HFF-Myc (cell line): ENCODE results near the gene APBA3.

Experiments used
- DNase-seq: peaks from one replicate; pipeline ENCODE4 v3.0.0-alpha.2; 2011; ENCODE audit warnings: low read depth; ENCODE audit errors: extremely low read depth
- H3K4me3 ChIP-seq: replicated peaks from 2 replicates; pipeline ENCODE4 v1.5.1; 2011; ENCODE audit warnings: low read depth, mild to moderate bottlenecking, control low read depth, low read length
- CTCF ChIP-seq: IDR thresholded peaks from 2 replicates; pipeline ENCODE4 v1.5.1; 2012; ENCODE audit warnings: mild to moderate bottlenecking, low read depth, low read length, control low read depth; ENCODE audit errors: missing control alignments

The APBA3 gene

DNA sequence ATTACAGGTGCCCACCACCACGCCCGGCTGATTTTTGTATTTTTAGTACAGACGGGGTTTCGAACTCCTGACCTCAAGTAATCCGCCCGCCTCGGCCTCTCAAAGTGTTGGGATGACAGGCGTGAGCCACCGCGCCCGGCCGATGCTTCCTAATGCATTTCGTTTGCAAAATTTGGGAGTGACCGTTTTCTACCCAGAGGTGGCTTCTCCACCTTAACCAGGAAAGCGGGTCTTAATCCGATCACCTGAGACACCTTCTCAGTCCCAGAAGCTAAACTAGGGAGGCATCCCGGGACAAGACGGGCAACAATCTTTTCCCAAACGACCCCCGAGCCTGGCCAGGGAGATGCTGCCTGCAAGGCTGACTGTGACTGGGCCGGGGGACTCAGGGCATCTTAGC is 39.5 kb upstream of the APBA3 start:
- no peak overlapping the region for H3K4me3 ChIP-seq
- no peak for DNase-seq

DNA sequence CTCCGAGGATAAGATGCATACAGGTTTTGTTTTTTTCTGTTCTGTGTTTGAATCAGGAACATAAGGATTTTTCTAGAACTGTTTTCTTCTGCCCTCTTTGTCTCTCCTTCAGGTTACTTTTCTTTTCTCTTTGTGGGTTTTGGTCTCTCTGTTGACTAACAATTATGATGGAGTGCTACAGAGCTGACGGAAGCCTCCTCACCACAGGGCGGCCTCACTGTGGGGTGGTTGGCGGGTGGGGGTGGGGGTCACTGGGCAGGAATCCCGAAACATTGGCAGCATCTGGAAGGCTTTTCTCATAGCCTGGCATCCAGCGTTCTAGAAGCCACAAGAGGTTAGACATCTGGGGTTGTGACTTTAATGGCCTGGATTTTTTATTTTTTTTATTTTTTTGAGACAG is 36.6 kb upstream of the APBA3 start:
- no peak overlapping the region for H3K4me3 ChIP-seq
- TF ChIP-seq CTCF, result no peak
- DNase-seq, result no peak

More for the DNA sequence above, 39.5 kb upstream of the APBA3 start:
- no peak for TF ChIP-seq CTCF

DNA sequence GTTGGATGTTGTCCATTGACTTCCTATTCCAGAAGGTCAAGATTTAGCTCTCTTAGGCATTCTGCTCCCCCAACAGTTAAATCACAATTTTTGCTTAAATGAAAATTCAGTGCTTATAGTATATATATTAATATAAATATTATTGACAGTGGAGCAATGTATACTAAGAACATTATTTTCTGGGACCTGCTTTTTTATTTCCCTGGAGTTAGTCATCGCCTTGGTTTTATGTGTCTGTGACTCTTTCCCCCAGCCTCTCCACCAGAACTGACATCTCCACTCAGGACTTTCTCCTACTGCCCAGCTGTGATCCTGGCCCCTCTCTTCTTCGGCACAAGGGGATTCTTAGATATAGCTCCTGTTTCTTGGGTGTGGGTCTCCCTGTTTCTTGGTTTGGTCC is 34.9 kb upstream of the APBA3 start:
- TF ChIP-seq CTCF, result no peak
- no peak overlapping the region for H3K4me3 ChIP-seq
- DNase-seq, result no peak

DNA sequence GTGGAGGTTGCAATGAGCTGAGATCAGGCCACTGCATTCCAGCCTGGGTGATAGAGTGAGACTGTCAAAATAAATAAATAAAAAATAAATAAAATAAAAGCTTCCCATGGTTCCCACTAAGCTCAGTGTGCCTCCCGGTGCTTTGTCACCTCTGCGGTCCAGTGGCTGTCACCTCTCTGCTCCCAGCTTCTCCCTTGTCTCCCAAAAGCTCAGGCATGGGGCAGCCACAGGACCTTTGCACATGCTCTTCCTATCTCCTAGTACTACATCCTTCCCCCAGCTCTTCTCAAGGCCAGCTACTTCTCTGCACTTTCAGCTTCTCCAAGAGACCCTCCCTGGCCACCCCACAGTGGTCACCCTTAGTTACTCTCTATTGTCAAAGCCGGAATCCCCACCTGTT is 32.3 kb upstream of the APBA3 start:
- no peak for TF ChIP-seq CTCF
- no peak overlapping the region for H3K4me3 ChIP-seq
- no peak for DNase-seq

GRCh38 chr19:3792114-3792513 is 30.6 kb upstream of the APBA3 start:
- DNase-seq, result no peak
- no peak for TF ChIP-seq CTCF
- H3K4me3 ChIP-seq, result no peak overlapping the region

- DNase-seq, result no peak
- no peak for TF ChIP-seq CTCF
- no peak overlapping the region for H3K4me3 ChIP-seq
Observed at GRCh38 chr19:3790941-3791340, 29.4 kb upstream of the APBA3 start.

DNA sequence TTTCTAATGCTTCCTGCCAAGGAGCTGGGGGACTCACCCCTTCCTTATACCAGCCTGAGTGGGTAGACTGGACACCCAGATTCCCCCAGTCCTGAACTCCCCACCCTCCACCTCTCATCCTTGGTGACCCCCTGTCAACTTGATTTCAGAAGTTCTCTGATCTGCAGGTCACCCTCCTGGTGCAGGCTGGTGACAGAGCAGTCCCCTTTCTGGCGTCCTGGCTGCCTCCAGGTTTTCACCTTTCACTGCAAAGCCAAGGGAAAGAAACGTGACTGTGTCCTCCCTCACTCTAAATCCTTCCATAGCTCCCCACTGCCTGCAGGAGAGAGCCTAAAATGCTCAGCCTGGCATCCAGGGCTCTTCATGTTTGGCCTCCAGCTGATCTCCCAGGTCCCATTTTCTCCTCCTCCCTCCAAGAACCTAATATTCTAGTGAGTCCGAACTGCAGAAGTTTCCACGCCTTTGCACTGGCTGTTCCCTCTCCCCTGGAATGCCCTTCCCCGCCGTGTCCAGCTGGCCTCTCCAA is 28.8 kb upstream of the APBA3 start:
- H3K4me3 ChIP-seq, result no peak overlapping the region
- no peak for TF ChIP-seq CTCF
- DNase-seq, result no peak
